T-cell (primary cell): Measurements from ENCODE around the gene ARPP21. TPM values are rescaled to one million over a fixed set of nuclear protein-coding genes. Genes with fewer than 3 reads are reported as not detected.

Experiments
- ATAC-seq, 4 experiments: fragments of 200-7000 bp in 3 of 4; fragments of 150-1000 bp in 1 of 4; cut with Tn5 transposase; replicated peaks in 1 of 4; 1 replicate in 3 of 4; 2 replicates in 1 of 4; pipeline ENCODE4 v1.10.0; 2021; ENCODE audit warnings: moderate library complexity in 3 of 4, mild to moderate bottlenecking in 2 of 4, moderate number of reproducible peaks in 1 of 4
- CTCF ChIA-PET, 2 donors: fragments of 300-600 bp; sonication (Branson Sonifier 250); formaldehyde crosslinking; loops; one replicate each; lab custom pipeline; 2022; ENCODE audit warnings: antibody characterized with exemption in 2 of 2; lab: Charles Lee
- POLR2A ChIA-PET, 2 donors: fragments of 300-600 bp; sonication (Branson Sonifier 250); formaldehyde crosslinking; loops; one replicate each; lab custom pipeline; 2022; ENCODE audit warnings: antibody characterized with exemption in 2 of 2; lab: Charles Lee
- DNase-seq, 35 experiments: peaks; one replicate each; pipeline versions ENCODE4 v3.0.0 to v3.0.0-alpha.2; 2013 to 2023
- H3K27ac ChIP-seq: one replicate; pipeline ENCODE4 v1.5.1; 2013; ENCODE audit warnings: low read length
- H3K27me3 ChIP-seq, 2 experiments: replicated peaks in 1 of 2; 1 replicate in 1 of 2; 2 replicates in 1 of 2; pipeline versions ENCODE4 v1.6.1 to v1.7.0; 2013; ENCODE audit warnings: low read length in 1 of 2, mixed read lengths in 1 of 2; ENCODE audit not compliant: control insufficient read depth in 2 of 2, insufficient read depth in 2 of 2; ENCODE audit errors: extremely low read depth in 1 of 2
- H3K36me3 ChIP-seq, 2 donors: 1 replicate in 1 of 2; 2 replicates in 1 of 2; pipeline versions ENCODE4 v1.6.1 to v1.7.0; 2013; ENCODE audit warnings: low read length in 1 of 2; ENCODE audit not compliant: control insufficient read depth in 2 of 2, insufficient read depth in 1 of 2; ENCODE audit errors: extremely low read depth in 1 of 2
- H3K4me1 ChIP-seq, 2 experiments: 1 replicate in 1 of 2; 2 replicates in 1 of 2; pipeline versions ENCODE4 v1.6.1 to v1.7.0; 2013; ENCODE audit warnings: low read length in 2 of 2, mixed read lengths in 1 of 2; ENCODE audit not compliant: insufficient read depth in 2 of 2, control insufficient read depth in 1 of 2; ENCODE audit errors: extremely low read depth in 1 of 2
- H3K4me3 ChIP-seq, 2 donors: 1 replicate in 1 of 2; 2 replicates in 1 of 2; pipeline versions ENCODE4 v1.5.1 to v1.7.0; 2013; ENCODE audit warnings: mild to moderate bottlenecking in 2 of 2, low read length in 1 of 2, moderate library complexity in 1 of 2; ENCODE audit not compliant: control insufficient read depth in 1 of 2; ENCODE audit errors: extremely low read depth in 1 of 2
- H3K9me3 ChIP-seq: 2 replicates; pipeline ENCODE4 v1.7.0; 2013
- H3K27ac Mint-ChIP-seq, 2 donors: one replicate each; pipeline ENCODE4 v1.8.0; 2020 to 2021; ENCODE audit warnings: mild to moderate bottlenecking in 2 of 2, mixed read lengths in 2 of 2
- H3K27me3 Mint-ChIP-seq, 2 donors: one replicate each; pipeline ENCODE4 v1.8.0; 2021 to 2022; ENCODE audit warnings: mixed read lengths in 2 of 2
- H3K36me3 Mint-ChIP-seq: one replicate; pipeline ENCODE4 v1.8.0; 2021; ENCODE audit warnings: mixed read lengths
- H3K4me1 Mint-ChIP-seq, 3 donors: one replicate each; pipeline ENCODE4 v1.8.0; 2020 to 2022; ENCODE audit warnings: mixed read lengths in 3 of 3, mild to moderate bottlenecking in 1 of 3
- H3K4me3 Mint-ChIP-seq, 3 donors: one replicate each; pipeline ENCODE4 v1.8.0; 2020 to 2022; ENCODE audit warnings: mild to moderate bottlenecking in 3 of 3, mixed read lengths in 3 of 3, moderate library complexity in 3 of 3
- H3K9me3 Mint-ChIP-seq, 3 donors: one replicate each; pipeline ENCODE4 v1.8.0; 2020 to 2022; ENCODE audit warnings: mixed read lengths in 3 of 3
- WGBS: methylation state at CpG from one replicate; pipeline ENCODE4 v1.1.5; 2013; ENCODE audit warnings: missing lambda C conversion rate; ENCODE audit not compliant: insufficient coverage; 5-methylcytosine and 5-hydroxymethylcytosine counted together
- total RNA-seq, 35 experiments: library from RNA in 6 of 35; stranded (reverse) in 6 of 35; fragments of 120-200 nt in 1 of 35; gene quantifications; one replicate each; pipeline versions ENCODE4 v1.2.1 to v1.2.4 and lab custom pipeline; 2013 to 2026

ARPP21 gene
- total RNA-seq, 5 donors from 2014 or later (not counting 1 experiment from before 2014, with no cell fraction given): not detected

DNA sequence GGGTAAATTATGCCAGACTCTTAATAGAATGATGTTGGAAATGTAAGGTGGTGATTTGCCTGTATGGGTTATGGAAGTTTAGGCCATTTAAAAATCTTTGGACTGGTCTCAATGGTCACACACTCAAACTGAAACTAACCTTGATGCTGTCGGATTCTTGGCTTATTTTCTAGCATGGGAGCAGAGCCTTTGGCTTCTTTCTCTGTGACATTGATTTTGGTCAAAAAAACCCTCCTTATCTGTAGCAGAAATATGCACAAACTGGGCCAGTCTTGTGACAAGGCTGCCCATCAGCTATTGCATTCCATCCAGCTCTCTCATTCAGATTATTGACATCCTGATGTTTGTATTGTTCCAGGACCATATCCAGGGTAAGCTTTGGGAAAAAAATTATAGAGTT is 35.9 kb downstream of the ARPP21 start:
- POLR2A ChIA-PET: no interaction called here
- CTCF ChIA-PET: no interaction called here
- Mint-ChIP-seq H3K9me3 (peaks cover 0 to 3% (median 2%) of the 10 kb centered on the region in 3 donors), H3K27me3 (no peaks in the 10 kb centered on the region), H3K4me3 (no peak overlapping the region), H3K27ac (no peak overlapping the region), H3K36me3 (no peaks in the 10 kb centered on the region), H3K4me1 (no peaks in the 10 kb centered on the region)
- Histone ChIP-seq H3K4me1 (no peaks in the 10 kb centered on the region), H3K27ac (no peak overlapping the region), H3K36me3 (no peaks in the 10 kb centered on the region), H3K9me3 (no peaks in the 10 kb centered on the region), H3K4me3 (no peak overlapping the region), H3K27me3 (no peaks in the 10 kb centered on the region)
- 50% methylated on average over 1 of the region's 1 CpG for WGBS
- ATAC-seq (no peak), DNase-seq (no peak)

DNA sequence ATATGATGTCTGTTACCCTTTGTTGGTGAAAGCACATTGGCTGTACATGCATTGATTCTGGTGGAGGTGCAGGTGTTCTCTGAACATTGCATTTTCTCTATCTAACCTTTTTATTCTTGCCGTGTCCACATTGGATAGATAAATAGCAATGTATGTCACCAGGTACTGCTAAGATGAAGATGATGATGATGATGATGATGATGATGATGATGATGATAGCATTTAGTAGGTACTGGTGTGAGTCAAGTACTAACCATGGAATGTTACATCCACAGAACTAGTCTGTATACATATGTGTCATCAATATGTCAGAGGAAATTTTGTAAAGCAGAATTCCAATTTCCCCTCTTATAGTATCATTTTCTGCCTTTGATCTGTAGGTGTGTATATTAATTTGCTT is 36.3 kb downstream of the ARPP21 start:
- Histone ChIP-seq H3K27ac (no peak overlapping the region), H3K27me3 (no peaks in the 10 kb centered on the region), H3K4me3 (no peak overlapping the region), H3K4me1 (no peaks in the 10 kb centered on the region), H3K9me3 (no peaks in the 10 kb centered on the region), H3K36me3 (no peaks in the 10 kb centered on the region)
- Mint-ChIP-seq H3K27ac (no peak overlapping the region), H3K27me3 (no peaks in the 10 kb centered on the region), H3K36me3 (no peaks in the 10 kb centered on the region), H3K4me1 (no peaks in the 10 kb centered on the region), H3K4me3 (no peak overlapping the region), H3K9me3 (peaks cover 0 to 3% (median 2%) of the 10 kb centered on the region in 3 donors)
- WGBS: no CpG with 5 or more reads among the region's 1 CpG
- CTCF ChIA-PET: no interaction called here
- DNase-seq: no peak
- no peak for ATAC-seq
- POLR2A ChIA-PET: no interaction called here

GRCh38 chr3:35677797-35678196 is 38.5 kb downstream of the ARPP21 start:
- CTCF ChIA-PET: no interaction called here
- POLR2A ChIA-PET: no interaction called here
- H3K27ac ChIP-seq: no peak overlapping the region
- ATAC-seq: no peak
- H3K36me3 Mint-ChIP-seq: no peaks in the 10 kb centered on the region
- WGBS: no CpG with 5 or more reads among the region's 5 CpGs
- H3K9me3 Mint-ChIP-seq: peaks cover 0 to 3% (median 0%) of the 10 kb centered on the region in 3 donors
- H3K36me3 ChIP-seq: no peaks in the 10 kb centered on the region
- peaks cover 0 to 8% of the 10 kb centered on the region in 2 donors for H3K27me3 Mint-ChIP-seq
- no peaks in the 10 kb centered on the region for H3K9me3 ChIP-seq
- no peaks in the 10 kb centered on the region for H3K4me1 ChIP-seq
- H3K4me3 Mint-ChIP-seq: no peak overlapping the region
- no peak overlapping the region for H3K4me3 ChIP-seq
- no peak overlapping the region for H3K27ac Mint-ChIP-seq
- H3K27me3 ChIP-seq: no peaks in the 10 kb centered on the region
- DNase-seq: no peak
- H3K4me1 Mint-ChIP-seq: no peaks in the 10 kb centered on the region

GRCh38 chr3:35678643-35679161 is 39.4 kb downstream of the ARPP21 start:
- H3K27ac ChIP-seq: no peak overlapping the region
- no peaks in the 10 kb centered on the region for H3K4me1 ChIP-seq
- DNase-seq (no peak), ATAC-seq (no peak)
- CTCF ChIA-PET: no interaction called here
- no peaks in the 10 kb centered on the region for H3K36me3 ChIP-seq
- no peaks in the 10 kb centered on the region for H3K27me3 ChIP-seq
- H3K36me3 Mint-ChIP-seq: no peaks in the 10 kb centered on the region
- no peak overlapping the region for H3K4me3 Mint-ChIP-seq
- no peak overlapping the region for H3K4me3 ChIP-seq
- no peak overlapping the region for H3K27ac Mint-ChIP-seq
- WGBS: 75% methylated on average over 6 of the region's 7 CpGs
- no peaks in the 10 kb centered on the region for H3K4me1 Mint-ChIP-seq
- no peaks in the 10 kb centered on the region for H3K9me3 ChIP-seq
- H3K27me3 Mint-ChIP-seq: peaks cover 0 to 8% of the 10 kb centered on the region in 2 donors
- H3K9me3 Mint-ChIP-seq: peaks cover 0 to 3% (median 0%) of the 10 kb centered on the region in 3 donors
- POLR2A ChIA-PET: interaction anchor here in 1 of 2 donors (0.6 kb wide), 1 partner anchor 32 kb away, joined by 3 read pairs; no protein-coding TSS in a partner anchor

DNA sequence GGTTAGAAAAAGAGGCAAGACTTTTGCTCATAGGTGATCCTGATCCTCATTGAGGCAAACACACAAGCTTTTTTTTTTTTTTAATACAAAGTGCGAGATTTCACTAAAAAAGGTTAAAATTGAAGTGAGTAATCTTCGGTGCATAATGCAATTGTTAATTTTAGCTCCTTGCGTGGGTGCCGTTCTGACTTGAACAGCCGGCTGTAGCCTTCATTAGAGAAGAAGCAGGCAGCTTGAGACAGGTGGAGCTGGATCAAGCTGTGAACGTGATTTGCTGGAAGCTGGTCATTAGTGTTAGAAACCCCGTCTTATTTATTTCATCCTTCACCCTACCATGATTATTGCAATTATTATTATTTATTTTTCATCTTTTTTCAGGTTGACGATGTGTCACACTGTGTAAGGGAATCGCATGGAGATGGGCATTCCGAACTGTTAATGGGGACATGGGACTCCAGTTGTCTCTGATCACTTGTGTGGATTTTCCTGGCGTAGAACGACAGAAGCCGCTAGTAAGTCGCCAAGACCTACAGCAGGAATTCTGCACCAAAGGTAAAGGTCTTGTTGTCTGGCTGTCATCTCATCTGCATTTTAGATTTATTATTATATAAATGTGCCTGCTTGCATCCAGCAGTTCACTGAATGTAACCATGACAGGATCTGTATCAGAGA is 40.2 kb downstream of the ARPP21 start:
- no peak overlapping the region for H3K27ac Mint-ChIP-seq
- 88% methylated on average over 4 of the region's 14 CpGs for WGBS
- Histone ChIP-seq H3K4me1 (no peaks in the 10 kb centered on the region), H3K27me3 (no peaks in the 10 kb centered on the region), H3K36me3 (no peaks in the 10 kb centered on the region), H3K4me3 (no peak overlapping the region), H3K27ac (no peak overlapping the region), H3K9me3 (no peaks in the 10 kb centered on the region)
- ChIA-PET CTCF (interaction anchor here in 1 of 2 donors (0.6 kb wide), 1 partner anchor 199 kb away, joined by 3 read pairs; no protein-coding TSS in a partner anchor), POLR2A (interaction anchor here in 1 of 2 donors (0.6 kb wide), 1 partner anchor 33 kb away, joined by 3 read pairs; no protein-coding TSS in a partner anchor)
- H3K4me1 Mint-ChIP-seq: no peaks in the 10 kb centered on the region
- DNase-seq: no peak
- peaks cover 0 to 8% of the 10 kb centered on the region in 2 donors for H3K27me3 Mint-ChIP-seq
- ATAC-seq: no peak
- H3K4me3 Mint-ChIP-seq: no peak overlapping the region
- H3K9me3 Mint-ChIP-seq: peaks cover 0 to 3% (median 0%) of the 10 kb centered on the region in 3 donors
- H3K36me3 Mint-ChIP-seq: no peaks in the 10 kb centered on the region

- Mint-ChIP-seq H3K27me3 (peaks cover 0 to 8% of the 10 kb centered on the region in 2 donors), H3K36me3 (no peaks in the 10 kb centered on the region), H3K4me1 (no peaks in the 10 kb centered on the region), H3K9me3 (no peaks in the 10 kb centered on the region), H3K4me3 (no peak overlapping the region), H3K27ac (no peak overlapping the region)
- Histone ChIP-seq H3K4me3 (no peak overlapping the region), H3K36me3 (no peaks in the 10 kb centered on the region), H3K4me1 (no peaks in the 10 kb centered on the region), H3K27ac (no peak overlapping the region), H3K27me3 (no peaks in the 10 kb centered on the region), H3K9me3 (no peaks in the 10 kb centered on the region)
- POLR2A ChIA-PET: no interaction called here
- 17% methylated on average over 1 of the region's 5 CpGs for WGBS
- ATAC-seq (no peak), DNase-seq (no peak)
- CTCF ChIA-PET: interaction anchor here in 1 of 2 donors (0.6 kb wide), 1 partner anchor 54 kb away, joined by 6 read pairs; no protein-coding TSS in a partner anchor
These were observed 41.7 kb downstream of the ARPP21 start for GRCh38 chr3:35680866-35681650.
